ENCODE data around the gene RAB1B. TPM values are rescaled to one million over a fixed set of nuclear protein-coding genes. Genes with fewer than 3 reads are reported as not detected.

The RAB1B gene
- polyA plus RNA-seq = 10 to 100 TPM; 22.9 to 33.2 (median 25.8) TPM

DNA sequence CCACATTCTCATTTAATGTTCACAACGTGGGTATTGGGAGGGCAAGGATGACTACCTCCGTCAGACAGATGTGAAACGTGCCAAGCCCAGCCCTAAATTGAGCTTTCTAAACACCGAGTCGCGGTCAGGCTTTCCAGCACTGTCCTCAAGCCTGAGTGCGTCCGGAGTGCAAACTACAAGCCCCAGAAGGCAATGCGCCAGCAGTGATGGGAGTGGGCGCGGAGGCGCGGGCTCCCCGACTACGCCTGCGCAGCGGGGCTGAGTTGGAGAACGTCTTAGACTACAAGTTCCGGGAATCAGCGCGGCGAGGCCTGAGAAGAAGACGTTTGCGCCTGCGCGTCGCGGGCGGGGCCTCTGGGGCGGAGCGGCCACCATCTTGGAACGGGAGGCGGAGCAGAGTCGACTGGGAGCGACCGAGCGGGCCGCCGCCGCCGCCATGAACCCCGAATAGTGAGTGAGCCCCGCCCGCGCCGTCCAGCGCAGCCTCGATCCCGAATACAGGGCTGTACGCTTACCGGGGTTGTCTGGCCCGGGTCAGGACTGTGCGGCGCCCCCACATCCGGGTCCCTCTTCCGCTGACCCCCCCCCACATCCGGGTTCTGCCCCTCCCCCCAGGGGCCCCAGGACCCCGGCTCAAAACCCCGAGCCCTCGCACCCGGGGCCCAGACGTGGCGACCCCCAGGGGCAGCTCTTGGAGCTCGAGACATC lies at the start of gene RAB1B:
RAB1B (plus strand) TSS at position 396 of the 708 bp plus-strand sequence; CDS start at position 437, 41 bp downstream.
- Mint-ChIP-seq H3K27me3 (ENCODE audit: low read depth in 3 of 3) (peaks cover 14 to 26% (median 17%) of the 10 kb centered on the region in 3 donors), H3K4me3 (peak within 1 kb of the TSS; percentile 92 to 96 (median 95)), H3K27ac (peak within 1 kb of the TSS; percentile 91 to 97 (median 94)), H3K4me1 (peaks cover 58% of the 10 kb centered on the region in 2 donors), H3K9me3 (no peaks in the 10 kb centered on the region), H3K36me3 (peaks cover 12 to 20% (median 16%) of the 10 kb centered on the region in 3 donors)
- DNase-seq = peak; percentile 99 to 100 (median 99)

DNA sequence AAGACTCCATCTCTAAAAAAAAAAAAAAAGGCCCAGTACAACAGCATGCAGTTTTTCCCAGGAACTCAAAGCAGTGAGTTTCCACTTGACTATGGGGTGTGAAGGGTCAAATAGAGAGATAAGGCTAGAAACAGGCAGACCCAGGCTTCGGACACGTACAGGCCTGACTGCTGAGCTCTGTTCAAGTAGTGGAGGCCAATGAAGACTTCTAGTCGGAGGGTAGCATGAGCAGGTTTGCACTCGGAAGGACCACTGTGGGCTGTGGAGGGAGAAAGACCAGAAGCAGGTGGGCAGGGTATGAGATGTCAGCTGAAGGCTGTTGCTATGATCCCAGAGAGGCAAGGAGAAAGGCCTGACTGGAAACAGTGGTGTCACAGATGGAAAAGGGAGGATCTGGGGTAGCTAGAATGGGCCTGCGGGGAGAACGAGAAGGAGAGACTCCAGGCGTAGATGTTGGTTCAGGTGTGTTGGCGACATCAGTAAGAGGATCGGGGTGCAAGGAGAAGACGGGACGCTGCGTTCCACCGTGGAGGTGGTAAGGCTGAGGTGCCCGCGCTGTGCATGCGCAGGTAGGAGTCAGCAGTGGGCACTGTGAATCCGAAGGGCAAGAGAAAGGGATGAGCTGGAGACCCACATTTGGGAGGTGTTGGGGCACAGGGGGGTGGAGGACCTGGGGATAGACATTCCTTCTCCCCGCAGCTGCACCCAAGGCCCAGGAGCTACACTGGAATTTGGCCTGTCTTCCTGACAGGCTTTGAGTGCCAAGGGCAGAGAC lies 49.4 kb upstream of the RAB1B start:
- peaks cover 0 to 2% (median 0%) of the 10 kb centered on the region in 3 donors for H3K27me3 Mint-ChIP-seq (ENCODE audit: low read depth in 3 of 3)
- peaks cover 20 to 42% (median 23%) of the 10 kb centered on the region in 3 donors for H3K36me3 Mint-ChIP-seq
- no peak for DNase-seq
- H3K4me3 Mint-ChIP-seq = no peak overlapping the region
- peaks cover 14 to 16% of the 10 kb centered on the region in 2 donors for H3K4me1 Mint-ChIP-seq
- H3K27ac Mint-ChIP-seq = peak overlapping the region in 2 of 6 donors; percentile 12 to 55
- no peaks in the 10 kb centered on the region for H3K9me3 Mint-ChIP-seq

DNA sequence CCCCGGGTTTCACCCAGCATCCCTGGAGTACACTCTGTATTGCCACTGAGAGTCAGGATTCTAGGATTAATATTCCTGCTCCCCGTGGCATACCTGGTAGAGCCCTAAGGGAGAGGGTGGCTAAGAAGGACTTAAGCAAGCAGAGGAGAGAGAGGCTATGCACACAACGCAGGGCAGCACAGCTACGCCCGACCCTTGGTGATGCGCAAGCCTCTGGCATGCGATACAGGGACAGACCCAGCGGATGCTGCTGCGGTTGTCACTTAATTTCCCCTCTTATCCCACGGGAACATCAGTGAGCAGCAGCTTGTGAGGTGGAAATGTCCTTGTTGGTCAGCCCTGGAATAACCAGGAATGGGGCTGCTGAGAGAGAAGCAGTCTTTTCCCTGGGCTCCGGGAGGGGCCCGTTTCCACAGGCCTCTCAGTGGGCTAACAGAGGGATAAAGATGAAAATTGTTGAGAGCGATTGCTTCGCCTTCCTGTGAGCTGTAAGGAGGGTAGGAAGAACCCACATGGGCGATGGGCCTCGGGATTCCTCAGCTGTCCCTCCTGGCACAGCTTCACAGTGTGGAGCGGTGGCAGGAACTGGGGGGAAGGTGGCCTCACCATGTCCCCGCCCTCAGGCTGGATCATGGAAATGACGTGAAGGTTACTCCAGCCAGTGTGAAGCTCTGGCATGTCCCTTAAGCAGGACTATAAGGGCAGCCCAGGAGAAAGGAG lies 48.4 kb upstream of the RAB1B start:
- peaks cover 22 to 49% (median 23%) of the 10 kb centered on the region in 3 donors for H3K36me3 Mint-ChIP-seq
- H3K4me1 Mint-ChIP-seq = peaks cover 14 to 16% of the 10 kb centered on the region in 2 donors
- peaks cover 0 to 2% (median 0%) of the 10 kb centered on the region in 3 donors for H3K27me3 Mint-ChIP-seq (ENCODE audit: low read depth in 3 of 3)
- H3K9me3 Mint-ChIP-seq = no peaks in the 10 kb centered on the region
- DNase-seq = no peak
- no peak overlapping the region for H3K4me3 Mint-ChIP-seq
- no peak overlapping the region for H3K27ac Mint-ChIP-seq

DNA sequence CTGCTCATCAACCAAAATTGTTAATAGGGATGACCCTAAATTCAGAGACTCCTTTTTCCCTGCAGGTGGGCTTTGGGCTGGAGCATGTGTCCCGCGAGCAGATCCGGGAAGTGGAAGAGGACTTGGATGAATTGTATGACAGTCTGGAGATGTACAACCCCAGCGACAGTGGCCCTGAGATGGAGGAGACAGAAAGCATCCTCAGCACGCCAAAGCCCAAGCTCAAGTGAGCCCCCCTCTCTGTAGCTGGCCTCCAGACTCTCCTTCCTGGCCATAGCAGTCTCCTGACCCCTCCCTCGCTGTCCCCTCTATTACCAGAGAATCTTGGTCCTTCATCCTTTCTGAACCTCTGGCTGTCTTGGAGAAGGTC lies 47.9 kb upstream of the RAB1B start:
- H3K9me3 Mint-ChIP-seq = no peaks in the 10 kb centered on the region
- H3K27me3 Mint-ChIP-seq (ENCODE audit: low read depth in 3 of 3) = peaks cover 0 to 2% (median 0%) of the 10 kb centered on the region in 3 donors
- peak overlapping the region in 3 of 6 donors; percentile 64 to 90 (median 66) for H3K27ac Mint-ChIP-seq
- no peak for DNase-seq
- H3K4me3 Mint-ChIP-seq = no peak overlapping the region
- peaks cover 14 to 16% of the 10 kb centered on the region in 2 donors for H3K4me1 Mint-ChIP-seq
- peaks cover 23 to 52% (median 24%) of the 10 kb centered on the region in 3 donors for H3K36me3 Mint-ChIP-seq

DNA sequence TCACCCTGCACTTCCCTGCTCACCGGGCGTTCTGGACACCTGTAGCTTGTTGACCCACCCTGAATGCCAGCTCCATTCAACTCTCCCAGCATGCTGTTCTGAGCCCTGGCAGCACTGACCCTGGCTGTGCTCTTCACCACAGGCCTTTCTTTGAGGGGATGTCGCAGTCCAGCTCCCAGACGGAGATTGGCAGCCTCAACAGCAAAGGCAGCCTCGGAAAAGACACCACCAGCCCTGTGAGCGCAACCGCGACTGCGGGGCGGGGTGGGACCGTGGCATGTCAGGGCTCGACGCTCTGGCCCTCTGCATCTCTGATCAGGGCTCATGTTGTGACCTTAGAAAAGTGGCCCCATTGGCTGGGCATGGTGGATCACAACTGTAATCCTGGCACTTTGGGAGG lies 47.4 kb upstream of the RAB1B start:
- H3K36me3 Mint-ChIP-seq = peaks cover 22 to 50% (median 23%) of the 10 kb centered on the region in 3 donors
- no peak for DNase-seq
- H3K4me1 Mint-ChIP-seq = peaks cover 14 to 16% of the 10 kb centered on the region in 2 donors
- H3K9me3 Mint-ChIP-seq = no peaks in the 10 kb centered on the region
- H3K27ac Mint-ChIP-seq = peak overlapping the region in 5 of 6 donors; percentile 24 to 90 (median 39)
- H3K4me3 Mint-ChIP-seq = no peak overlapping the region
- H3K27me3 Mint-ChIP-seq (ENCODE audit: low read depth in 3 of 3) = peaks cover 0 to 2% (median 0%) of the 10 kb centered on the region in 3 donors

DNA sequence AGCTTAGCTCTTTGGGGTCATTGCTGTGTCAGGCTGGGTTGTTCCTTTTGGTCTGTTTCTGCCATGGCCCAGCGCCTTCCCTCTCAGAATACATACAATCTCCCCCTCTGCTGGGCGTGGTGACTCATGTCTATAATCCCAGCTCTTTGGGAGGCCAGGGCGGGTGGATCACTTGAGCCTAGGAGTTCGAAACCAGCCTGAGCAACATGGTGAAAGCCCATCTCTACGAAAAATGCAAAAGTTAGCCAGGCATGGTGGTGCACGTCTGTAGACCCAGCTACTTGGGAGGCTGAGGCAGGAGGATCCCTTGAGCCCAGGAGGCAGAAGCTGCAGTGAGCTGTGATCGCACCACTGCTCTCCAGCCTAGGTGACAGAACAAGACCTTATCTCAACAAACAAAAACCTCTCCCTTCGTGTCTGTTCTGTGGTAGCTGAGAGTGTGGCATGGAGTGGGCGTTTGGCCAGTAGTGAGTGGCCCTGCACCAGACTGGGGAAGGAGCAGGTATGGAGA lies 46.7 kb upstream of the RAB1B start:
- Mint-ChIP-seq H3K9me3 (no peaks in the 10 kb centered on the region), H3K36me3 (peaks cover 15 to 42% (median 16%) of the 10 kb centered on the region in 3 donors), H3K27me3 (ENCODE audit: low read depth in 3 of 3) (peaks cover 0 to 2% (median 0%) of the 10 kb centered on the region in 3 donors), H3K4me1 (peaks cover 14 to 16% of the 10 kb centered on the region in 2 donors), H3K4me3 (no peak overlapping the region), H3K27ac (peak overlapping the region in 5 of 6 donors; percentile 61 to 92 (median 89))
- no peak for DNase-seq

DNA sequence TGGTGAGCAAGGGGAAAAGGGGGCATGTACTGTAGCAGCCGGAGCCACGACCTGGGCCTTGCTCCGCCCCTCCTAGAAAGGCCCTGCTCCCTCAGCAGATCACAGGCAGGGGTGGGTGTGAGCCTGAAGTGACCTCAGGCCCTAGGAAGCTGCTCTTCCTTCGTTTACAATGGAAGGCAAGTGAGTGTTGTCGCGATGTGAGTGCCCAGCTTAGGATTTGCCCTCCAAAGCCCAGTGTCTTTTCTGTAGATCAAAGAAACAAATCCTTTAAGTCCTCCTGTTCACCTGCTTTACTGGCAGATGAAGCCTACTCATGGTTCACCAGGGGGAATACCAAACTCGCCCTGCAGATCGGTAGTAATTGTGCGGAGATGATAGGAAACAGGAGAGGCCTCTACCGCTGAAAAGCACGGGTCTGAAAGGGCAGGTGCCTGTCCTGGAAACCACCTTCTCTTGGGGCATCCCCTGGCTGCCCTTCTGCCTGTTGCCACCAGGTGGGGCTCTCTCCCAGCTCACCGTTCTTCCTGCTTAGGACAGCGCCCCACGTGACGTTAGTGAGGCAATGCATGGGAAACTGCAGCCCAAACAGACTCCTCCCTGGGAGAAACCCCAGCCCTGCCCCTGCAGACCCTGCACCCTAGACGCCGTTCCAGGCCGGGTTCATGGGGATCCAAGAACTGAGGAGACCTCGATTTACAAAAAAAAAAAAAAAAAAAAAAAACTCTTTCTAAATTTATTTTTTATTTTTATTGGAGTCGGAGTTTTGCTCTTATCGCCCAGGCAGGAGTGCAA lies 45.9 kb upstream of the RAB1B start:
- Mint-ChIP-seq H3K36me3 (peaks cover 13 to 40% (median 14%) of the 10 kb centered on the region in 3 donors), H3K4me3 (no peak overlapping the region), H3K4me1 (peaks cover 14 to 16% of the 10 kb centered on the region in 2 donors), H3K9me3 (no peaks in the 10 kb centered on the region), H3K27me3 (ENCODE audit: low read depth in 3 of 3) (peaks cover 0 to 2% (median 0%) of the 10 kb centered on the region in 3 donors), H3K27ac (peak overlapping the region; percentile 61 to 92 (median 90))
- peak; percentile 87 to 89 (median 88) for DNase-seq

DNA sequence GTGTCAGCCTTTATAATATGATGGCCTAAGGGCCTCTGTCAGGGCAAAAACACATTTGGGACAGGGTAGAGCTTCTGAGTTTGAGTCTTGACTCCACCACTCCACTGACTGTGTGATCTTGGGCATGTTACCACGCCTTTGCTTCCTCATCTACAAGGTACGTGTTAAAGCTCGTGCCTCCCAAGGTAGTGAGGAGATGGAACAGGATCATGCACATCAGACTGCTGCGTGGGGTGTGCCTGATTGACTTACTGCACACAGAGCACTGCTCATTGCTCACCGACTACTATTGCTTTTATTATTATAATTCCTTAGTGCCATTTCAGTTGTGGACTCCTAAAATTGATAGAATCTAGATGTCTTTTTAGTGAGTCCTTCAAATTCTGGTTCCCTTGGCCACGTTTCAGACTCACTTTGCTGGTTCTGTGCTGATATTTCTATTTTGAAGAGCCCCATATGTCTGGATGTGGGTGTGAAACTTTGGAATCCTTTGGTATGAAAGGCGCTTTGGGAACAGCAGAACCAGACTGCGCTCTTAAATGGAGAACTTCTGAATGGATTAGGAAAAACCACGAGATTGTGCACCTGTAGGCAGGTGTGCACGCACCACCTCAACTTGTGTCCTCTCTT lies 44.1 kb upstream of the RAB1B start:
- H3K36me3 Mint-ChIP-seq = peaks cover 6 to 33% (median 8%) of the 10 kb centered on the region in 3 donors
- peaks cover 7 to 9% of the 10 kb centered on the region in 2 donors for H3K4me1 Mint-ChIP-seq
- H3K9me3 Mint-ChIP-seq = no peaks in the 10 kb centered on the region
- peaks cover 0 to 2% (median 0%) of the 10 kb centered on the region in 3 donors for H3K27me3 Mint-ChIP-seq (ENCODE audit: low read depth in 3 of 3)
- no peak overlapping the region for H3K4me3 Mint-ChIP-seq
- H3K27ac Mint-ChIP-seq = no peak overlapping the region
- no peak for DNase-seq

DNA sequence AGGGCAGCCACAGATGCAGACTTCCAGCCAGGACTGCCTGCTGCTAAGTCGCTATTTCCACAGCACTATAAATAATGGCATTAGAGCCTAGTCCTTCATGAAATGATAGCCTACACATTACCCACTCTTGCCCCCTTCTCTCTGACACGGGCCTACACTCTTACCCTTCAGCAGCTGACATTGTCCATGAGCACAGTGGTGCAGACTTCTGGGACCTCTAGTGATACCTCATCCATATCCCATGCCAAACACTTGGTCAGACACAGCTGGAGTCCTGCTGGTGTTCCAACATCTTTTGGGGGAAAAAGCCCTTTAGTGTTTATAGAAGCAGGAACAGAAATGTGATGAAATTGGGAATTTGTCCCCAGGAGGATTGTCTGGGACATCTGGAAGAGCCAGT lies 43.4 kb upstream of the RAB1B start:
- H3K27me3 Mint-ChIP-seq (ENCODE audit: low read depth in 3 of 3) = peaks cover 0 to 2% (median 2%) of the 10 kb centered on the region in 3 donors
- peaks cover 7 to 9% of the 10 kb centered on the region in 2 donors for H3K4me1 Mint-ChIP-seq
- no peak overlapping the region for H3K4me3 Mint-ChIP-seq
- H3K27ac Mint-ChIP-seq = no peak overlapping the region
- H3K9me3 Mint-ChIP-seq = no peaks in the 10 kb centered on the region
- H3K36me3 Mint-ChIP-seq = peaks cover 6 to 33% (median 11%) of the 10 kb centered on the region in 3 donors
- no peak for DNase-seq

DNA sequence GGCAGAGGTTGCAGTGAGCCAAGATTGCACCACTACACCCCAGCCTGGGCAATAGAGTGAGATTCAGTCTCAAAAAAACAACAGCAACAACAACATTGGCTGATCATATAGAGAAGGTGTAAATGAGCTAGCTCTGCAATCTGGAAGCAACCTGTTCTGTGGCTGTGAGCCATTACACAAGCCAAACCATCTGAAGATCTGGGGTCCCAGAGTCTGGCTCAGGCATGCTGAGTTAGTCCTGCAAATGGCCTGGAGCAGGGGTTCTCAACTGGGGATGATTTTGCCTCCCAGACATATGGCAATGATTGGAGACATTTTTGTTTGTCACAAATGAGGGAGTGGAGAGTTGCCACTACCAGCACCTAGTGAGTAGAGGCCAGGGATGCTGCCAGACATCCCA lies 42.3 kb upstream of the RAB1B start:
- Mint-ChIP-seq H3K4me1 (peaks cover 7 to 9% of the 10 kb centered on the region in 2 donors), H3K36me3 (peaks cover 6 to 28% (median 13%) of the 10 kb centered on the region in 3 donors), H3K27ac (no peak overlapping the region), H3K9me3 (no peaks in the 10 kb centered on the region), H3K27me3 (ENCODE audit: low read depth in 3 of 3) (peaks cover 0 to 2% (median 2%) of the 10 kb centered on the region in 3 donors), H3K4me3 (no peak overlapping the region)
- DNase-seq = no peak

DNA sequence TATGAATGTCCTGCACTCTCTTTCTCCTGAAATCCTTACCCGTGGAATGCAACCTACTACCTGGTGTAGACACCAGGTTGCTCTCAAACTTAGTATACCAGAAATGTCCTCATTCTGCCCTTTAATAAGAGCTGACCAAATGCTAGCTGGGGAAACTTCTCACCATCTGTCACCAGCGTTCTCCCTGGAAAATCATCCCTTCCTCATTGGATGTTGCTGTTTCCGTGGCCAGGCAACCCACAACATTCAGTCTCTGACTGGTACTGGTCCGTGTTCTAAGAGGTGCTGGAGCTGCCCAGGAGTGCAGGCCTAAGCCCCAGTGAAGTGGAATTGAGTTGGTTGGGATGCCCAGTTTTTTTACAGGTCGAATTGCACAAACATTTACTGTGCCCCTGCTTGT lies 40.7 kb upstream of the RAB1B start:
- Mint-ChIP-seq H3K27ac (no peak overlapping the region), H3K36me3 (peaks cover 14 to 35% (median 22%) of the 10 kb centered on the region in 3 donors), H3K4me1 (peaks cover 1 to 2% of the 10 kb centered on the region in 2 donors), H3K9me3 (no peaks in the 10 kb centered on the region), H3K4me3 (no peak overlapping the region), H3K27me3 (ENCODE audit: low read depth in 3 of 3) (peaks cover 0 to 3% (median 3%) of the 10 kb centered on the region in 3 donors)
- no peak for DNase-seq

DNA sequence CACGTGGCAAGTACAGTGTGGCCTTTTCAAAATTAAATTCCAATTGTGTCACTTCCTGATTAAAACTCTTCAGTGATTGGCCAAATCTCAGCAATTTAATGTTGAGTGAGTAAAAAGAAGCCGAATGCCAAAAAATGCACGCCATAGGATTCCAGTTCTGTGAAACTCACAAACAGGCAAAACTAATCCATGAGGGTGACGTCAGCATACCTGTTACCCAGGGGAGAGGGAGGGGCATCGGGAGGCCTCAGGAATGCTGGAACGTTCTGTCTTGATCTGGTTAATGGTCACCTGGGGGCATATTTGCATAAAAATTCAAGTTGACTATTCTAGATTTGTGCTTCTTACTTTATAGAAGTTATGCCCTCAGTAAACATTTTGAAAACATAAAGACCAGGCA lies 39.9 kb upstream of the RAB1B start:
- peaks cover 14 to 42% (median 29%) of the 10 kb centered on the region in 3 donors for H3K36me3 Mint-ChIP-seq
- no peaks in the 10 kb centered on the region for H3K9me3 Mint-ChIP-seq
- peaks cover 0 to 6% (median 2%) of the 10 kb centered on the region in 3 donors for H3K27me3 Mint-ChIP-seq (ENCODE audit: low read depth in 3 of 3)
- no peak overlapping the region for H3K27ac Mint-ChIP-seq
- DNase-seq = no peak
- no peaks in the 10 kb centered on the region for H3K4me1 Mint-ChIP-seq
- no peak overlapping the region for H3K4me3 Mint-ChIP-seq

Data from immature natural killer cell (primary cell).